IPS-NIHi7 (cell line): Measurements from ENCODE around the gene SRRM4.

Source experiments
- DNase-seq: peaks from one replicate; pipeline ENCODE4 v3.0.0; 2012; ENCODE audit warnings: mixed read lengths; ENCODE audit errors: extremely low spot score

The SRRM4 gene

DNA sequence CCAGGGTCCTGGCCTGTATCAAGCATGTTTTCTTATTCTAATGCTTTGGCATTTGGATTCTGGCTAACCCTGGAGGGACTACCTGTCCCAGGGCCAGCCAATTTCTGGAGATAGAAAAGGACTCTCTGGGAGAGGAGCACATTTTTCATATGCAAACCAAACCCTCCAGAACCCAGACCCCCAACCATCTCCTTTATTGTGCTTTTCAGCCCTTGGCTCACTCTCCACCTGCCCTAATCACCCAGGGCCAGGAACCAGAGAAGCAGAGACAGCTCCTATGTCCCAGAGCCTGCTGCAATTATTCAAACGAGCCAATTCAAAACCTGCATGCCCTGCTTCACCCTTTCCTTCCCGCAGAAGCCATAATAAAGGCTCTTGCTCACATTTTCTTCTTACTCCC is 221.2 kb downstream of the SRRM4 start:
- peak; percentile 26 for DNase-seq

DNA sequence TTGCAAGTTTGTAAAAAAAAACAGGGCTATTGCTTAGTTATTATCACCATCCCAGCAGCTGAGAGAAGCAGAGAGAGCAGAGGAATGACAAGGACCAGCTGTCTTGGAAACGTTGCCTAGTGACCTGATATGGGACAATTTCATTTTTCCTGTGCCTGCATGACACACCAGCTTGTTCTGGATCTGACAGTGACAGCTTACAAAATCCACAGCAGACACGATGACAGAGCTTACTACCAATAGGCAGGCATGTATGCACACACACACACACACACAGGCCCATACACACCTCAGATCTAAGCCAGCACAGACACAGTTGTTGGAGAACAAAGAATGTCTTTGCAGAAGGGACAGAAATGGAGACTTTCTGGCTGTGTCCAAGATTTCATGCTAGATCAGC is 222.8 kb downstream of the SRRM4 start:
- DNase-seq = no peak

DNA sequence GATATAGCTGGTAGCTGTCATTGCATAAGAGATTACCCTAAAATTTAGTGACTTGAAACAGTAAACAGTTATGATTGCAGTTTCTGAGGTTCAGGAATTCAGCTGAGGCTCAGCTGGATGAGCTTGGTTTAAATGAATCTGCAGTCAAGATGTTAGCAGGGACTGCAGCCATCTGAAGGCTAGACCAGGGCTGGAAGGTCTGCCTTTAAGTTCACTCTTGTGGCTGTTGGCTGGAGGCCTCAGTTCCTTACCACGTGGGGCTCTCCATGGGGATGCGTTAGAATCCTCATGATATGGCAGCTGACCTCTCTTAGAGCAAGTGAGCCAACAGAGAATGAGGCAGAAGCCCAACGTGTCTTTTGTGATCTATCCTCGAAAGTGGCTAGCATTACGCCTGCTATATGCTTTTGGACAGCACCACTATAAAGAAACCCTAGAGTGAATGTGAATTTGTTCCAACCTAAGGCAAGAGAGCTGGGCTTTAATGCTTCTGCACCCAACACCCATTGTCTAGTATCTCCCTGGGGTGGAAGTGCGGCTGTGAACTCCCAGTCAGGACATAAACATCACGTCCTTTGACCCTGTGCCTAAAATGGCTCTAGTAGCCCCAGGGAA is 223.4 kb downstream of the SRRM4 start:
- no peak for DNase-seq

GRCh38 chr12:119206348-119207062 is 225.2 kb downstream of the SRRM4 start:
- no peak for DNase-seq

DNA sequence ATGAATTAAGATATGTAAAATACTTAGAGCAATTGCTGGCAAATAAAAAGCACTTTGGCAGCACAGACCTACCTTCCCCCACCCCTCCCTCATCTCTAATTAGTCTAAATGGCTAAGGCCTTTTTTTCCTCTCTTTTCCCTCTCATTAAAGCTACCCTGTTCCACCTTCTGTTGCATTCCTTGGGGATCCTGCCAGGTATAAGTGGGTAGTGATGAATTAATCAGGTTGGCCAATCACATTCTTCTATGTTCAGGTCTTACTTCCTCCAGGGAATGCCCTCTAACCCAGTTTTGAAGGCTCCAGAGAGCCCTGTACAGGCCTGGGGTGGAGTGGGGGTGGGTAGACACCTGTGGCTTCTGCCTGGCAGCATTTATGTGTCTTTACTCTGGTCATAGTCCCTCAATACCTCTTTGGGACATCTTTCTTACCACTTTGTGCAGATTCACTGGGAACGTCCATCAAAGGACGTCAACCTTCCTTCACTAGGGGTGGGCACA is 225.8 kb downstream of the SRRM4 start:
- DNase-seq = no peak

- peak; percentile 46 for DNase-seq
Measured at GRCh38 chr12:119208626-119209061, 227.3 kb downstream of the SRRM4 start.

- no peak for DNase-seq
Measured at GRCh38 chr12:119211884-119212283, 230.5 kb downstream of the SRRM4 start.
